Measurements from ENCODE around the gene DLG3.

Gene DLG3

DNA sequence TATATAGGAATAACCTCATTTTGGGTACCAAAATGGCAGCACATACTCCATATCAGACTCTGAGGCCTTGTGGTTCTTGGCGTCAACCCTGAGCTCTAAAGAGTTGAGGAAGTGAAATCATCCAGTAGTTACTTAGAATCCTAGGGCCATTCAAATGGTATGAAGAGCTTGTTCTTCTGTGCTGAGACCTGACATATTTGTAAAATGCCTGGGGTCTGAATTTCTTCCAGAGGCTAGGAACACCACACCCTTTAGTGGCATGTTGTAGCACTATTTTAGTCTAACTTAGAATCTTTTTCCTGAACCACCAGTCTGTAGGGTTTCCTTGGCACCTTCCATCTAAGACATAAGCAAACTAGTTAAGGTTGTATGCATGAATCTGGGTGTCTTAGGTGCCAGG lies 39.6 kb upstream of the DLG3 start:
- Histone ChIP-seq H3K36me3 (ENCODE audit: insufficient read depth, low read length) (peaks cover 75% of the 10 kb centered on the region; the same call in 1 of the 2 replicates), H3K9me3 (ENCODE audit: insufficient read depth, low read depth, low read length) (no peaks in the 10 kb centered on the region), H3K9me2 (replicated peaks; ENCODE audit: low read depth, low read length) (no peaks in the 10 kb centered on the region), H3K79me2 (ENCODE audit: insufficient read depth, low read length) (no peaks in the 10 kb centered on the region), H3K9ac (ENCODE audit: low read depth, low read length, poor library complexity, severe bottlenecking) (no peak overlapping the region), H3F3A (ENCODE audit: low read depth) (no peaks in the 10 kb centered on the region), H3K4me3 (ENCODE audit: low read length, poor library complexity, severe bottlenecking) (no peak overlapping the region), H4K20me1 (ENCODE audit: insufficient read depth, low read length, poor library complexity, severe bottlenecking) (no peaks in the 10 kb centered on the region), H3K4me2 (ENCODE audit: low read depth, low read length, poor library complexity, severe bottlenecking) (no peak overlapping the region), H2AFZ (ENCODE audit: low read length) (no peak overlapping the region), H3K4me1 (ENCODE audit: insufficient read depth, low read length, poor library complexity, severe bottlenecking) (no peaks in the 10 kb centered on the region), H3K27me3 (ENCODE audit: insufficient read depth, low read length, poor library complexity, severe bottlenecking) (no peaks in the 10 kb centered on the region)
- TF ChIP-seq, protein P1, sequence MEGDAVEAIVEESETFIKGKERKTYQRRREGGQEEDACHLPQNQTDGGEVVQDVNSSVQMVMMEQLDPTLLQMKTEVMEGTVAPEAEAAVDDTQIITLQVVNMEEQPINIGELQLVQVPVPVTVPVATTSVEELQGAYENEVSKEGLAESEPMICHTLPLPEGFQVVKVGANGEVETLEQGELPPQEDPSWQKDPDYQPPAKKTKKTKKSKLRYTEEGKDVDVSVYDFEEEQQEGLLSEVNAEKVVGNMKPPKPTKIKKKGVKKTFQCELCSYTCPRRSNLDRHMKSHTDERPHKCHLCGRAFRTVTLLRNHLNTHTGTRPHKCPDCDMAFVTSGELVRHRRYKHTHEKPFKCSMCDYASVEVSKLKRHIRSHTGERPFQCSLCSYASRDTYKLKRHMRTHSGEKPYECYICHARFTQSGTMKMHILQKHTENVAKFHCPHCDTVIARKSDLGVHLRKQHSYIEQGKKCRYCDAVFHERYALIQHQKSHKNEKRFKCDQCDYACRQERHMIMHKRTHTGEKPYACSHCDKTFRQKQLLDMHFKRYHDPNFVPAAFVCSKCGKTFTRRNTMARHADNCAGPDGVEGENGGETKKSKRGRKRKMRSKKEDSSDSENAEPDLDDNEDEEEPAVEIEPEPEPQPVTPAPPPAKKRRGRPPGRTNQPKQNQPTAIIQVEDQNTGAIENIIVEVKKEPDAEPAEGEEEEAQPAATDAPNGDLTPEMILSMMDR (conservative IDR thresholded peaks at IDR 0.05; ENCODE audit: low read length), result no peak
- TF ChIP-seq EZH2phosphoT487 (IDR thresholded peaks at IDR 0.05; ENCODE audit: borderline replicate concordance), result no peak

DNA sequence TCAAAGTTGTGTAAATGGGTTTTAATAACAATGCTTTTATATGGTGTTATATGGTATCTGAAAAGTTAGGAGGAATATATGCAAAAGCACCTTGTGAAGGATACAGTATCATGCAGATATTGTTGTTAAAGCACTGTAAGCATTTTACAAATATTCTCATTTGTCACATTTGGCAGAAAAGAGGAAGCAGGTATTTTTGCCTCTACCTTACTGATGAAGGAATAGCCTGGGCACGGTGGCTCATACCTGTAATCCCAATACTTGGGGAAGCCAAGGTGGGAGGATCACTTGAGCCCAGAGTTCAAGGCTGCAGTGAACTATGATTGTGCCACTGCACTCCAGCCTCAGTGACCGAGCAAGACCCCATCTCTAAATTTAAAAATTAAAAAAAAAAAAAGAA lies 33.7 kb upstream of the DLG3 start:
- H3K9ac ChIP-seq (ENCODE audit: low read depth, low read length, poor library complexity, severe bottlenecking), result no peak overlapping the region
- H3K79me2 ChIP-seq (ENCODE audit: insufficient read depth, low read length), result no peaks in the 10 kb centered on the region
- TF ChIP-seq EZH2phosphoT487 (IDR thresholded peaks at IDR 0.05; ENCODE audit: borderline replicate concordance), result no peak
- TF ChIP-seq, protein P1 (conservative IDR thresholded peaks at IDR 0.05; ENCODE audit: low read length), result no peak
- no peak overlapping the region for H3K4me3 ChIP-seq (ENCODE audit: low read length, poor library complexity, severe bottlenecking)
- no peaks in the 10 kb centered on the region for H3K27me3 ChIP-seq (ENCODE audit: insufficient read depth, low read length, poor library complexity, severe bottlenecking)
- no peak overlapping the region for H3K4me2 ChIP-seq (ENCODE audit: low read depth, low read length, poor library complexity, severe bottlenecking)
- H3K36me3 ChIP-seq (ENCODE audit: insufficient read depth, low read length), result peaks cover 49% of the 10 kb centered on the region; the same call in 1 of the 2 replicates
- no peaks in the 10 kb centered on the region for H4K20me1 ChIP-seq (ENCODE audit: insufficient read depth, low read length, poor library complexity, severe bottlenecking)
- H3K9me2 ChIP-seq (replicated peaks; ENCODE audit: low read depth, low read length), result no peaks in the 10 kb centered on the region
- H2AFZ ChIP-seq (ENCODE audit: low read length), result no peak overlapping the region
- H3K4me1 ChIP-seq (ENCODE audit: insufficient read depth, low read length, poor library complexity, severe bottlenecking), result no peaks in the 10 kb centered on the region
- no peaks in the 10 kb centered on the region for H3F3A ChIP-seq (ENCODE audit: low read depth)
- H3K9me3 ChIP-seq (ENCODE audit: insufficient read depth, low read depth, low read length), result no peaks in the 10 kb centered on the region

DNA sequence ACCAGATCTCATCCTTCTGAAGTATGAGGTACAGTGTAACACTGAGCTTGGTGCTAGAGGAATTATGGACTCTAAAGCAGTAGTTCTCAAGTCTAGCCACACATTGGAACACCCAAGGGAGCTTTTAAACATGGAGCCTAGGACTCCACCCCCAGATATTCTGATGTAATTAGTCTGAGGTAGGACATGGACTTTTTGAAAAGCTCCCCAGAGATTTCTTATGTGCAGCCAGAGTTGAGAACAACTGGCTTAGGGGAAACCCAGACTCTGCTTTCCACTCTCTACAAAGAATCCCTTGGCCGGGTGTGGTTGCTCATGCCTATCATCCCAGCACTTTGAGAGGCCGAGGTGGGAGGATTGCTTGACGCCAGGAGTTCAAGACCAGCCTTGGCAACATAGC lies 33.2 kb upstream of the DLG3 start:
- Histone ChIP-seq H3K9me2 (replicated peaks; ENCODE audit: low read depth, low read length) (no peaks in the 10 kb centered on the region), H3K9ac (ENCODE audit: low read depth, low read length, poor library complexity, severe bottlenecking) (no peak overlapping the region), H3K4me2 (ENCODE audit: low read depth, low read length, poor library complexity, severe bottlenecking) (no peak overlapping the region), H2AFZ (ENCODE audit: low read length) (no peak overlapping the region), H3K27me3 (ENCODE audit: insufficient read depth, low read length, poor library complexity, severe bottlenecking) (no peaks in the 10 kb centered on the region), H3K36me3 (ENCODE audit: insufficient read depth, low read length) (peaks cover 43% of the 10 kb centered on the region; the same call in 1 of the 2 replicates), H3F3A (ENCODE audit: low read depth) (no peaks in the 10 kb centered on the region), H3K79me2 (ENCODE audit: insufficient read depth, low read length) (no peaks in the 10 kb centered on the region), H4K20me1 (ENCODE audit: insufficient read depth, low read length, poor library complexity, severe bottlenecking) (no peaks in the 10 kb centered on the region), H3K4me3 (ENCODE audit: low read length, poor library complexity, severe bottlenecking) (no peak overlapping the region), H3K4me1 (ENCODE audit: insufficient read depth, low read length, poor library complexity, severe bottlenecking) (no peaks in the 10 kb centered on the region), H3K9me3 (ENCODE audit: insufficient read depth, low read depth, low read length) (no peaks in the 10 kb centered on the region)
- TF ChIP-seq, protein P1 (conservative IDR thresholded peaks at IDR 0.05; ENCODE audit: low read length), result no peak
- no peak for TF ChIP-seq EZH2phosphoT487 (IDR thresholded peaks at IDR 0.05; ENCODE audit: borderline replicate concordance)
